ENCODE measurements around the gene IFIT2.
"Not testable (repeated sequence)": the region's sequence is repeated elsewhere in the genome, so short reads cannot be mapped to it uniquely, and the experiment has no call there.

IFIT2 gene, protein sequence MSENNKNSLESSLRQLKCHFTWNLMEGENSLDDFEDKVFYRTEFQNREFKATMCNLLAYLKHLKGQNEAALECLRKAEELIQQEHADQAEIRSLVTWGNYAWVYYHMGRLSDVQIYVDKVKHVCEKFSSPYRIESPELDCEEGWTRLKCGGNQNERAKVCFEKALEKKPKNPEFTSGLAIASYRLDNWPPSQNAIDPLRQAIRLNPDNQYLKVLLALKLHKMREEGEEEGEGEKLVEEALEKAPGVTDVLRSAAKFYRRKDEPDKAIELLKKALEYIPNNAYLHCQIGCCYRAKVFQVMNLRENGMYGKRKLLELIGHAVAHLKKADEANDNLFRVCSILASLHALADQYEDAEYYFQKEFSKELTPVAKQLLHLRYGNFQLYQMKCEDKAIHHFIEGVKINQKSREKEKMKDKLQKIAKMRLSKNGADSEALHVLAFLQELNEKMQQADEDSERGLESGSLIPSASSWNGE

DNA sequence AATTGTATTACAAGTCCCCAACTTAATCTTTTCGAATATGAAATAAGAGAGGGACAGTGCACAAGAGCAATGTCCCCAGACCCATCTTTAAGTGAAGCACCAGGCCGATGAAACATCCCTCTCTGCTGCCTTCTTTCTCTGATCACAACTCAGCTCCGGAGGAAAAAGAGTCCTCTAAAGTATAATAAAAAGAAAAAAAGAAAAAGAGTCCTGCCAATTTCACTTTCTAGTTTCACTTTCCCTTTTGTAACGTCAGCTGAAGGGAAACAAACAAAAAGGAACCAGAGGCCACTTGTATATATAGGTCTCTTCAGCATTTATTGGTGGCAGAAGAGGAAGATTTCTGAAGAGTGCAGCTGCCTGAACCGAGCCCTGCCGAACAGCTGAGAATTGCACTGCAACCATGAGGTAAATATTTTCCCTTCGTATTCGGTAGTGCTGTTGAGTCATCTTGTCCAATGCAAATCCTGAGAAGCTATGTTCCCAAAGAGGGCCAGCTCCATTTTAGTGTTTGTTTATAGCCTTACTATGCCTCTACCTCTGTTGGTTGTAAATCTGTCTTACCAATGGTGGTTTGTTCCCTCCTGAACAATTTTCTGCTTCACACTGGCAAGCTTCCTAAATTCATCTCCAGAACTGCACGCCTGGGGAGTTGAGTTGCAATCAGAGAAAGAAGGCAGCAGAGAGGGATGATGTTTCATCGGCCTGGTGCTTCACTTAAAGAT lies at the start of gene IFIT2:
Gene IFIT2 (plus strand): TSS at position 326 of the 725 bp plus-strand sequence. CDS start 78 bp downstream, at position 404.
- no peak for DNase-seq

DNA sequence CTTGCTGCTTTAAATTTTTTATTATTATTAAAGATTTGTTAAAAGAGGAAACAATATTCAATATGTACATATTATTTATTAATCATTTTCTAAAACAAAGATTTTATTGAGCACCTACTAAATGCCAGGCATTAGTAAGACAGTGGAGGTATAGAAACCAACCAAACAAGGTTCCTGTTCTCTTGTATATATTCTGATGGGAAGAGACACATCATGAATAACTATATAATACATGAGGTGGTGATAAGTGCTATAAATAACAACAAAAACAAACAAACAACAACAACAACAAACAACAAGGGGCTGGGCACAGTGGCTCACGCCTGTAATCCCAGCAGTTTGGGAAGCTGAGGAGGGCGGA lies 49.6 kb upstream of the IFIT2 start:
- no peak for DNase-seq

DNA sequence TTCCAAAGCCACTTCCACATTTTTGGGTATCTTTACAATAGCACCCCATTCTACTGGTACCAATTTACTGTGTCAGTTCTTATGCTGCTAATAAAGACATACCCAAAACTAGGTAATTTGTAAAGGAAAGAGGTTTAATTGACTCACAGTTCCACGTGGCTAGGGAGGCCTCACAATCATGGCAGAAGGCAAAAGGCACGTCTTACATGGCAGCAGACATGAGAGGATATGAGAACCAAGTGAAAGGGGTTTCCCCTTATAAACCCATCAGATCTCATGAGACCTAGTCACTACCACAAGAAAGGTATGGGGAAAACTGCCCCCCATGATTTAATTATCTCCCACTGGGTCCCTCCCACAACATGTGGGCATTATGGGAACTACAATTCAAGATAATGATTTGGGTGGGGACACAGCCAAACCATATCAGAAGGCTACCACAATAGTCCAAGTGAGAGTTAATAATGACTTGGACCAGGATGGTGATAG lies 46.7 kb upstream of the IFIT2 start:
- DNase-seq = not testable (repeated sequence)

DNA sequence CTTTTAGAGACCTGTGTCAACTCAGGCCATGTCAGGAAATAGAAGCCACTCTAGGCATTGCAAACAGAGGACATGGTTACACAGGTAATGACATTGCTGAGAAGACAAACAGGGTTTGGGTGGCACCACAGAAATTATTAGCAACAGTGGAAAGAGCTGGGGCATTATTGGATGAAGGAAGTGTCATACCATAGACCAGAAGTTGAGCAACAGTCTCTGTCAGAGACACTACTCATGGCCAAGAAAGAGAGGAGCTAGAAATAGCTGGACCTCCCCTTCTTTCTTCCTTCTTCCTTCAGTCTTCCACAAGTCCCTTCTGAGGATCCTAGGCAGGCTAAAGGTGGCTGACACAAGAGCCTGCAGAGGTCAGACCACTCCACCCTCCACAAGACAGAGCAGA lies 46.1 kb upstream of the IFIT2 start:
- DNase-seq = no peak

DNA sequence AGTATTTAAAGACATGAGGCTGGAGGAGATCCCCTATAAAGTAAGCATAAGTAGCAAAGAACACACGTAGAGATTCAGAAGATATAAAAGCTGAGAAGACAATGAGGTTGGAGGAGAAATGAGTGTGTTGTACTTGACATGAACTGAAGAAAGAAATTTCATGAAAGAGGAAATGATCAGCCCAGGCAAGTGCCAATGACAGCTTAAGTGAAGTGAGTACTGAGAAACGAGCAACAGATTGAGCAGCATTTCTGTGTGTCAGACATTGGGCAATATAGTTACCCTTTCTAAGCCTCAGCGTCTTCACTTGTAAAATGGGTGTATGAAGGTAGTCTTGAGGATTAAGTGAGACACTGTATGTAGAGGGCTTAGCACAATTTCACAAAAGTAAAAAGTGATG lies 45.5 kb upstream of the IFIT2 start:
- no peak for DNase-seq

DNA sequence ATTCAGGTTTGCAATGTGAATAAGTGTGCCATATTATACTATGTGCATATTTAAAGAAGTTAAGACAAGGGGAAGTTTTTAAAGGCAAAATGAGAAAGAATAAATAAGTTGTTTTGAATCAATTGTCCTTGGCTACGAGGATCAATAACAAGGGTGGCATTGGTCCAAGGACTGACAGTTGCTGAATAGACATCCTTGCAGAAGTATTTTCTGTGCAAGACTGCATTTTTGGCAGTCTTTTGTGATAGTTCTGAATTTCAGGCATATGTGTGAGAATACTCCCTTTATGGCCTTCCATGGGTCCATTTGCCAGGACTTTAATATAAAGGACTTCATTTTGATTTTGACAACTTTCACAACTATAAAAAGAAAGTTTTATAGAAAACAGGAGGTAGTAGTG lies 44.9 kb upstream of the IFIT2 start:
- no peak for DNase-seq

DNA sequence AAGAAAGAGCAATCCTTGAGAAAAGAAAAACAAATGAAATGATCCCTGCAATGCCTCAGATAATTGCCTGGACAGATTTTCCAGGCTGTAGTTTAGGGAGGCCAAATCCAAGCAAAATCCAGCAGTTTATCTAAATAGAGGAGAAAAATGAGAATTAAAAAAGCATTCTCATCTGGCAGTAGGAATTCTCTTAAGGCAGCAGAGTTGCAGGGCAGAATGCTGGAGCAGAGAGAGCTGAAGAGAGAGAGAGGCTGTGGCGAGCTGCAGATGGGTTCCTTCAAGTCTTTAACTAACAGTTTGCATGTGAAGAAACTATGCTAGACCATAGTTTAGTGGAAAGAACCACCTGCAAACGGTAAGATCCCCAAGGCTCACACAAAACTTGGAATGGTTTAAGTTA lies 44.3 kb upstream of the IFIT2 start:
- no peak for DNase-seq

DNA sequence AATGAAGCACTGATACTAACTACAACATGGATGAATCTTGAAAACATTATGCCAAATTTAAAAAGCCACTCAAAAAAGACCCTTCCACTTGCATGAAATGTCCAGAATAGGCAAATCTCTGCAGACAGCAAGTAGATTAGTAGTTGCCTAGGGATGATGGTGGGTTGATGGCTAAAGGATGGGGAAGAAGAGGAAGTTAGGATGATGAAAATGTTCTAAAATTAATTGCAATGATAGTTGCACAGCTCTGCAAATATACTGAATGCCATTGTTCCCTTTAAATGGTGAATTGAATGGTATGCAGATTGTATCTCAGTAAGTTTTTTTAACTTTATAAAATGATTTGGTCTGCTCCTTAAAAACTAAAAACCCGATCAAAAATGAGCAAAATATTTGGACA lies 43.0 kb upstream of the IFIT2 start:
- DNase-seq = no peak

DNA sequence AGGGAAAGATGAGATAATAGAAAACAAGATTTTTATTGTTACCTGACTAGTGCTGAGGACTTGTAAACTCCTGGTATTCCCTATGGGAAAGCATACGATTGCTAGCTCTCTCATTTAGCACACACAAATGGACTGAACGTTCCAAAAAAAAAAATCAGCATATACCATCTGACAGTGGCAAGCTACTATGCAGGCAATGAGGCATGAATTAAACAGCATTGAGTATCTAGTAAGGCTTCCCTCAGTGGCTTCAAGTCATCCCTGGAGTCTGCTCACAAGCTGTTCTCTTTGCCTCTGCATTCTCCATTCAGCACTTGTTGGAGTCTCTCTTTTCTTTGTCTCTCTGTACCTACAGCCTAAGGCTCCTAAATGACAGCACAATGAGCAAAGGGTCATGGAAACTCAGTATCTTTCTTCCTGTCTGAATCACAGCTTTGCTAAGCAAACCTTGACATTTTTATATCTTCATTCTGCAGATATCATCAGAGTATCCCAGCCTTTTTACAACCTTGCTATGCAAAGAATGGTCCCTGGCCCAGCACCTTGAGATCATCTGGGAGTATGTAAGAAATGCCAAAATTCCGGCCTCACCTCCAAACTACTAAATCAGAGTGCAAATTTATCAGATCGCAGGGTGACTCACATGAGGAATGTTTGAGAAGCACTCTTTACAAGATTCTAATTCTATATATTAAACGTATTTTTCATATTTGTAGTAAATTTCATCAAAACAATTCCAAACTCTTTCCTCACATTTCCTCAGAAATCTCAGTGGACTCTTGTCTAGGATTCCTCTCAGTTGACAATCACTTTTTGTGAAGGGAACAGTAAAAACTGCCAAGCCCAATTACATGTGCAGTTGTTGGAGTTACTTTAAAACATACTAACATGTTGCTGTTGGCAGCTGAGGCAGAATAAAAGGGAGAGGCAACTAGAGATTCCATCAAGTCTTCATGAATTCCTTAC lies 39.5 kb upstream of the IFIT2 start:
- DNase-seq = no peak

DNA sequence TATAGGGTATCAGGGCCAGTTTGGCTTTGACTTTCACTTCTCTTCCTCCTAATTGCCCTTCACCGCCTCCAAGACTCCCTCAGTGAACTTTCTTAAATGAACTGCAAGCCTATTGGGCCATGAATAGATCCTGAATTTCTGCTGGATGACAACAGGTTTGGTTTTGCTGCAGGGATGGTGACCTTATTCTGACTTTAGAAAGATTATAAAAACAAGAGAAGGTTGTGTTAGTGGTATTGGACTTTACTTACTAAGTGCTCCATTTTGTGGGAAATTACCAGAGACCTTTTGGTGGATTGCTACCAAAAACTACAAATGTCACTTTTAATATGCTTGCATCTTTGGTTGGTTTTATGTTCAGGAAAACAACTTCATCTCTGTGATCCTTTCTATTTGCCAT lies 38.8 kb upstream of the IFIT2 start:
- no peak for DNase-seq

DNA sequence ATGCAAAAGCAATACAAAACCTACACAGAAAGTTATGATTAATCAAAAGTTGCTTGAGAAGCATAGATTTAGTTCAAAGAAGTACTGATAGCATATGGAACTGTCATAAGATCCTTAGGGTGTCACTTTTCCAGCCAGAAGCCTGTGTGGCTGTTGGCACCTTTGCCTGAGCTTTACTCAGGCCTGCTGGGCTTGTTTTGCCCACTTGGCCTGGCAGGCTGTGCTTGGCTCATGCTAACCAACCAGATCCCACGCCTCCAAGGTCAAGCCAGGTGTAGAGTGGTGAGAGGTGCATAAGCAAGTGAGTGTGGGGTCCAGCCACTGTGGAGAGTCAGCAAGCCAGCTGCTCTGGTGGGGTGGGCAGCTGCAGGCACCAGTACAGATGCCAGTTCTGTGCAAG lies 38.3 kb upstream of the IFIT2 start:
- DNase-seq = no peak

DNA sequence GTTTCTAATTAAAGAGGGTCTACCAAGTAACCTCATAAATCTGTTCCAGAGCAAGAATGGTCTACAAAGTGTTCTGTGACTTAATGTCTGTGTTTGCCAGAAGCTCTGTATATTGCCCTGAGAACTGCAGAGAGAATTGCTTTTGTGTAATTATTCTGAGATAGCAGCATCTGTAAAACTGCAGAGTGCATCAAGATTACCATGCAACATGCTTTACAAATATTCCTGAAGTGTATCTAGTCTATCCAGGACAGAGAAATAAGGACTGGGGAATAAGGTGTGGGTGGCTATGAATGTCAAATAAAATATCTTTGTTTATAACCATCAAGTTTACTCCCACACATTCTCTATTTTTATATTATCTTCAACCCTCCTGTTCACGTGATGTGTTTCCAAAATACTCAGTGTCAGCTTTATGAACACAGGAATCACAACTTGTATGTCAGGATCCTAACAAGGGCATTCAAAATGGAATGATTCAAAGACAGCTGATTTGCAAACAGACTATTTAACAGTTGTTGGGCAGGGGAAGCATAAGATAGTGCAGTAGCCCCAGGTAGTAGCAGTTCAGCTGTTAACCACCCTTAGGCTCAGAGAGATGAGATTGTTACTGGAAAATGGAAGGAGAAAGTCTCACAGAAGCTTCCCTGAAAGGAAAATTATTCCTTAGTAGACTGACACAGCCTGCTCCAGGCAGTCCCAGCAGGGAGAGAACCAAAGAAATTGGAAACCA lies 35.0 kb upstream of the IFIT2 start:
- DNase-seq = no peak

DNA sequence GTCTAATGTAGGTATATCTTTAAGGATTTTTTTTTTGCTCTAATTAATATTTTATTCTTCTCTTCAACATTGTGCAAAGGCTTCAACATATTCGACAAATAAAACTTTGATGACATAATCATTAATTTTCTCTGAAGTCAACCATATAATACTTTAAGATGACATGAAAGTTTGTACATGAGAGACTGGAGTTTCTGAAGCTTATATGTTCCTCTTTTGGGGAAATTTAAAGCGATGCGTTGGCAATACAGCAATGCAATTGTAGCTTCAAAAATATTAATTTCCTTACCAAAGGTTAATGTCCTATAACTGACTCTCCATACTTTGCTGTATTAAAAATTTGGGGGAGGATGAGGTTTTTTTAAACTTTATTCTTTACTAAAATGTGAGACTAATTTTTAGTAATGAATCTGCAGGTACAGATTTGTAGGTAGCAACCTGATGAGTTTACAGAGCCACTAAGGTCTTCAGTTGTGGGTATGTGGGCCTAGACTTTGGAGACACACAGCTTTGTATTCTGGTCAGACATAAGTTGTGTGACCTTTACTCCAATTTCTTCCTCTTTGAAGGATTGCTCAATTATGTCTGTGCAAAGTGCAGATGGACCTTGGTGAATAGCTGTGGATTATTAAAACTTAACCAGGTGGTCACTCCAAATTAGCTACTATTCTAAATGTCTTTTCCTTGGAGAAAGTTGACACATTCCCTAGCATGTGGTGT lies 32.3 kb upstream of the IFIT2 start:
- no peak for DNase-seq

DNA sequence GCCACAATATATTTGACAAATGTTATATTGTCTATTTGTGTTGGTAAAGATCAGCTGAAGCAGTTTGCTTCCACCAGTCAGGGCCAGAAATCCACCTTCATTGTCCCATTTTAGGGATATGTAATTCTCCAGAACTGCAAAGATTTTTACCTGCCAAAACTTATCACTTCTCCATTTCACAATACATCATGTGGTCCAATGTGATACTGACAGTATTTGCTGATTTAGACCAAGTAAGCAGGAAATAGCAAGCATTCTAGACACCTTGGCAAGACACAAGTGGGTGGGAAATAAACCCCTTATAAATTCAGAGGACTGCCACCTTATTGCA lies 31.7 kb upstream of the IFIT2 start:
- DNase-seq = no peak

DNA sequence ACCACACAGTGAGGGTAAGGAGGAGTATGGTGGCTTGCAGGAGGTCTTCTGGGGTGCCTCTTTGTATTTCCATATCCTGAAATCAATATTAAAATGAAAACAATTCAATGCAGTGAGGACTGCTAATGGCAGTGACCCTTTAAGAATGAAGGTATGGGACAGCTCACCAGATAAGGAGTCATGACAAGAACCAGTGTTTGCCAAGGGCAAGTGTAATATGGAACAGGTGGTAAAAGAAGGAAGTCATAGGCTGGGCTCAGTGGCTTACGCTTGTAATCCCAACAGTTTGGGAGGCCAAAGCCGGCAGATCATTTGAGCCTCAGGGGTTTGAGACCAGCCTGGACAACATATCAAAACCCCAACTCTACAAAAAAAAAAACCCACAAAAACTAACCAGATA lies 30.3 kb upstream of the IFIT2 start:
- DNase-seq = no peak

DNA sequence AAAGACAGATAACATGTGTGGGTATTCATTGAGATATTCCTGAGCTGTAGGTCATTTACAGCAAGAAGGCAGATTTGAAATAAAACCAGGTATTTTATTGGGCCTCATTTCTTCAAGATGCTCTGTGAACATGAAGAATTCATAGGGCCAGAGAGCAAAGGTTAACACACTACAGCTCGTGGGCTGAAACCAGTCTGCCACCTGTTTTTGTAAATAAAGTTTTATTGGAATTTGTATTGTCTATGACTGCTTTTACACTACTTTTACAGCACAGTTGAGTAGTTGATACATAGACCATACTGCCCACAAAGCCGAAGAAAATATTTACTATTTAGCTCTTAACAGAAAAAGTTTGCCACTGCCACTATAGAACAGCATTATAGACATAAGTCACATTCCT lies 28.2 kb upstream of the IFIT2 start:
- DNase-seq = no peak

DNA sequence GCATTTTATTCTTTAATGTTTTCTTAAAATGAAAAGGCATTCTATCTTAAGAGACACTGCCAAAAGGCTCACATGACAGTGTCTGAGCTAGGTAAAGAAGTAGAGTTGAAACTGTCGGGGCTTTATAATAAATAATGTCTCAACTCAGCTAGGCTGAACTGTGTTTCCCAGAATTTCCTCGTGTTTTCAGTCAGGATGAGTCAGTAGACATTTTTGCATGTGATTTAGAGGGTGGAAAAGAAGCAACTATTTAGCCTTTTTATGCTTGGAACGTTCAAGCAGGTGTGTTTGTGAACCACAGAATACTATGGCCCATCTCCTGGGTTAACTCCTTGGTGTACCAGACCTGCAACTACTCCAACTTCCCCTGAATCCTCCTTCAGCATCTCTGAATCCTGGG lies 26.9 kb upstream of the IFIT2 start:
- DNase-seq = no peak

DNA sequence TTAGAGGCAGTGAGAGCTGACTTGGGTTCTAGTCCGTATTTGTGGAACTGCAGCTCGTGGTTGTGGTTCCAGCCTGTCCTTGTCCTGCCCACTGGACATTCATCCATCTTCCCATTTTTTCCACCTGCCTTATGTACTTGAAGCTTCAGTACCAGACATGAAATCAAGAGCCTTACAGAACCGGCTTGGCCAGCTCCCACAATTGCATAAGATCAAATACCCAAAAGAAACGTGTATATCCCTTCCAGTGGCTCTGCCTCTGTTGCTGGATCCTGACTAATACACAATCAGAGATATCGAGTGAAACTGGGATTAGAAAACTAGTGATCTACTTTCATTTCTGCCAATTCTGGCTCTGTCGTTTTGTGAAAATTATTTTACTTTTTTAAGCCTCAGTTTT lies 26.5 kb upstream of the IFIT2 start:
- no peak for DNase-seq

DNA sequence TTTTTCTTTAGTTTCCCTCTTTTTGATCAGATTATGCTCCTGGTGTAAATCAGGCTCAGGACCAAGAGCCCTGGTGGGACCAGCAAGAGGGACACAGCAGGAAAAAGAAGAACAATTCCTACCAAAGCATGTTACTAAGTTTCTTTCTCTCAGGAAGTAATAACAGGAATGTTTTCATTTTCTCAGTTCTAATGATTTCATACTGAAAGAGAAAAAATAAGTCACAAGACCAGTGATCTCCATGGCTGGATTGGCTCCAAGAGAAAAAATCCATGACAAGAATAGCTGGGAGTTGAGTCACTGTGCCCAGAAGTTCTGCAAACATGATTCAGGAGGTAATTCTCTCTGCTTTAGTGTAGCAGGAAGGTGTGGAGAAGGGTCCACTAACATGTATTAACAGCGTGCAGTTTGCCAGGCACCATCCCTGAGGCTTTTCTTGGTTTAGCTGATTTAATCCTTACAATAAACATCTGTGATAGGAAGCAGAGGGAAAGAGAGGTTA lies 23.8 kb upstream of the IFIT2 start:
- peak; percentile 1 to 4 for DNase-seq

DNA sequence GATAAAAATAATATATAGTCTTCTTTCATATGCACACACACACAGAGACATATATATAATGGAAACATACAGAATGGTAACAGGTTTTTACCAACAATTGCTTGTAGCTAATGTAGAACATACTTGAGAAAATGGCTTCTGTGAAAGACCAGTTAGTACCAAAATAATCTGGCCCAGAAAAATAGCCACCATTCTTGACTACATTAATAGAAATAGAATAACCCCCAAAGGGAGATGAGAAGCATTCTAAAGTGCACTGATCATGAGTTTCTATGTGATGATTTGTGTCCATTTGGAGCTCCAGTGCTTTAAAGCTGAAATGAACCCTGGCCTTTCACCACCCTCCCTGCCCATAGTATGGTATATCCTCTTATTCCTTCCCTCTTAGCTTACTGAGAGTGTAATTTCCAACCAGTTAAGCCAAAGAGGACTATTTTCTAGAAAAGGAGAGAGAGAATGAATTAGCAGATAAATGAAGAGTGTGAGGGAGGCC lies 22.9 kb upstream of the IFIT2 start:
- DNase-seq = no peak

DNA sequence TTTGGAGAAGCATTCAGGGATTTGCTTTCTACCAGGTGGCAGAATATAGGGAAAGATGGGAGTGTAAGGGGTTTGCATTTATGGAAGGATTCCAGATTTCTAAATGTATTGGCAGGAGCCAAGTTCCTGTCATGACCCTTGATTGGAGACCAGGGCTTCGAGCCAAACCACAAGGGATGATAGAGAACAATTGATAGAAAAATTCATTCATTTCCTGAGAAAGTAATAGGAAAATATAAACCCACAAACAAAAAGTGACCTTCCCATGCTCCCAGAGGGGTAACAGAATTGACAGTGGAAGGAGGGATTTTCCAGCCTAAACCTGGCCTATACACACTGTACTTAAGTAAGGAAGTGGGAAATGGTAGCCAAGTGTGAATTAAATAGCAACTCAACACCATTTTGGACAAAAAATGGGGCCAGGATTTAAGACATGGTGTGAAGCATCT lies 22.4 kb upstream of the IFIT2 start:
- no peak for DNase-seq

Measured in NCI-H524 (cell line).